Activated T-helper 1 cell treated with anti-CD3 and anti-CD28 coated beads, Interleukin-2, amount 50 U/mL, for 16 hours (primary cell): ENCODE measurements around the gene METRN.

ENCODE experiments used
- DNase-seq, 2 donors: peaks; one replicate each; pipeline ENCODE4 v3.0.0-alpha.2; 2020; ENCODE audit warnings: low read depth in 1 of 2, low spot score in 1 of 2

Gene METRN

DNA sequence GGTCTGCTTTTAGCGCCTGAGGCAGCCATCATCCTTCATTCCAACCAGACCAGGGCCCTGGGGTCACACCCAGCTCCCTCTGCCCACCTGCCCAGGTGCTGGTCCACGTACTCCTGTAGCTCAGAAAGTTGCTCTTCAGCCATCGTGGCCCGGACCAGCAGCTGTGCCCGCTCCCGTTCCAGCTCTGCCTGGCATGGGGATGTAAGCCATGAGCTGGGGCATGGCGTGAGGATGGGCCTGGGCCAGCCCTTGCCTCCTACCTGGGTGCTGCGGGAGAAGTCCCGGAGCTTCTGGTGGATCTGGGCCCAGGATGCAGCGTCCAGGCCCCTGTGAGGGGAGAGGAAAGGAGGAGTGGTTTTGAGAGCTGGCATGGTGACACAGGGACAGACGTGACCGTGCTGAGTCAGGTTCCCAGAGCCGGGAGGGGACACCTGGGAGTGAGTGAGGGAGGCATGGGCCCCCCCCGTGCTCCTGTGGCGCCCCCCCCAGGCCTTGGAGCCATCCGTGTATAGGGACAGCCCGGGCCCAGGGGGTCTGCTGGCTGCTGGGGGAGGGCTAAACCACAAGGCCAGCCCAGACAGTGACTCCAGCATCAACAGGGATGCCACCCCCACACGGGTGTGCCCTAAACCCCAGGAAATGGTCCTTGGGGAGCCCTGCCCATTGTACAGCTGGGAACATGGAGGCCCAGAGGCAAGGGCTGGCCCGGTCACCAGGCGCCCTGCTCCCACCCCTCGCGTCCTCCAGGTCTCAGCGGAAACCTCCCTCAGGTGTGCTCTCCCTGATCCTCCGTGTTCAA is 8.1 kb downstream of the METRN start:
- DNase-seq = no peak

- no peak for DNase-seq
Observed at GRCh38 chr16:723695-724094, 8.8 kb downstream of the METRN start.

DNA sequence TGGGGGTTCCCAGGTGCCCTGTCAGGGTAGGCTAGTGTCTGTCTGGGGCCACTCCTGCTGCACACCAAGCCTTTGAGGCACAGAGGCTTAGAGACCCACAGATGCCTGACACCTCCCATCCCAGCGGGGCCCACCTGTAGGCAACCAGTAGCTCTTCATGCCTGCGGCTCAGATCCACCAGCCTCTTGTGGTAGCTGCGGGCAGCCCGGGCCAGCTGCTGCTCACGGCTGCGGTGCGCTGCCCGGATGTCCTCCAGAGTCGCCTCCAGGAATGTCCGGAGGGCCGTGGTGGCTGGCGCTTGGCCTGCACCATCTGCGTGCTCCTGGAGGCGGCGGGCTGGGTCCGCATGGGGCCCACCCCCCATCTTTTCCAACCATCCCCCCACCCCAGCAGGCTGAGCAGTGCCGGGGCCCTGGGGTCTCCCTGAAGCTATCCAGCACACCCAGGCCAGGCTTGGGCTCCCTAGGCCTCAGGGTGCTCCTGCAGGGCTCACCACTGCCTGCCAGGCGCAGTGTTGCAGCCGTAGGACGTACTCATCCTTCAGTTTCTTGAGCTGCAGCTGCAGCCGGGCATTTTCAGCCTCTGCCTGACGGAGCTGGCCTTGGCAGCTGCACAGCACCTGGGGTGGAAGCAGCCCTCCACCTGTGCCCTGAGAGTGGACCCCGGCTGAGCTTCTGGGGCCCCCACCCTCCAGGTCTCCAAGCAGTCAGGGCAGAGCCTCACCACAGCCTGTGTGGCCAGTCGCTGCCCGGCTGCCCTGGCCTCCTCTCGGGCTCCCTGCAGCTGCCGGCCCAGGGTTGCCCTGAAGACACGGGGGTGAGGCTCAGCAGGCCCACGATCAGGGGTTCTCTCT is 9.5 kb downstream of the METRN start:
- no peak for DNase-seq

DNA sequence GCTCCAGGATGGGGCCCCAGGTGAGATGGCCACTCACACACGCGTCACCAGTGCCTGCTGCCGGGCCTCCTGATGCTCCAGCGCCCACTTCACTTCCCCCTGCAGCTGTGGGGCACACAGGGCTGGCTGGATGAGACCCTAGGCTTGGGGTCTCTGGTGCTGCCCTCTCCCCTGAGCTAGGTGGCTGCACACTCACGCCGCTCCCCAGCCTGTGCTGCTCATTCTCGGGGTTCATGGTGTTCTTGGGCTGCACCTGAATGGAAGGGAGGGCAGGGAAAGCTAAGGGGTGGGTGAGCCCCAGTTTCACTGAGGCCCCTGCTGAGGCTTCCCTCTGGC is 10.1 kb downstream of the METRN start:
- DNase-seq = no peak

GRCh38 chr16:725463-726187 is 10.7 kb downstream of the METRN start:
- DNase-seq = no peak

DNA sequence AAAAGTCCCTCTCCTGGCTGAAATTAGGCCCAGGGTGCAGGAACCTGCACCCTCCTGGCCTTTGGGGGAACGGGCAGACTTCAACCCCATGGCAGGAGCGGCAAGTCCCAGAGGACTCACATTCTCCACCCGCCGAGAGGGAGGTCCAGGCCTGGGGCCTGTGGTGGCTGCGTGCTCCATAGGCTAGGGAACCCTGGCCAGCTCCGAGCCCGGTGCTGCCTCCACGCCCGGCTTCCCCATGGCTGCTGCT is 11.2 kb downstream of the METRN start:
- DNase-seq = no peak

DNA sequence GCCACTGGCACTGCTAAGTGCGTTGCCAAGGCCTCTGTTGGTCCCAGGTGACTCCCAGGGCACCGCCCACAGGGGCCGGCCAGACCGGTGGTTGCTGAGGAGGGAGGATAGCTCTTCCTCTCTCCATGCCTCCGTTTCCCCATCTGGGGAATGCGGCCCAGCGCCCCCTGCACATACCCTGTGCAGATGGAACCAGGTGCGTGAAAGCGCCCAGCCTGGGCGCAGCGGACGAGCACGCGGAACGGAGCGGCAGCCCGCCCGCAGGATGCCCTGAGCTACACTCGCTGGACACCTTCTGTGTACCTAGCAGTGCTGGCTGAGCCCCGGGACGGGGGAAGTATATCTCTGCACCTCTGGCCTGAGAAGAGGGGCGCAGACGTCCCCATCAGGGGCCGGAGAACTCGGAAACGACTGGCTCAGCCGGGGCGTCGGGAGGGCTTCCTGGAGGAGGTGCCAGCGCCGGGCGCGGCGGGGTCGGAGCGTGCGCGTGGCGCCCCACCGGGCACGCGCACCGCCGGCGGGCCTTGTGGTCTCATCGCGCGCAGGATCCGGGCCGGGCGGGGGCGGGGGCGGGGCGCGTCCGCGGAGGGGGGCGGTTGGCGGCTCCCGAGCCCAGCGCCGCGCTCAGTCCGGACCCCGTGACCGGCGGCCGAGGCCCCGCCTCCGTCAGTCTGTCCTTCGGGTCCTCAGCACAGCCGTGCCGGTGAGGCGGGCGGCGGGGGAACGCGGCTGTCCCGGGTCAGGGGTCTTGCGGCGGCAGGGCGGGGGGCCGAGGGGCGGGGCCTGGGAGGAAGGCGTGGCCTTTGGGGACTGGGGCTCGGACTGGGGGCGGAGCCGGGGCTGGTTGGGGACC is 11.7 kb downstream of the METRN start, which contains the start of the genes CCDC78 and HAGHL:
Gene CCDC78 (minus strand): TSS at position 6 of the 853 bp plus-strand sequence. CDS start 76 bp downstream, outside the sequence.
Gene HAGHL (plus strand): TSS at position 669 of the 853 bp plus-strand sequence. CDS start 404 bp downstream, outside the sequence.
- peak; percentile 29 to 33 for DNase-seq

DNA sequence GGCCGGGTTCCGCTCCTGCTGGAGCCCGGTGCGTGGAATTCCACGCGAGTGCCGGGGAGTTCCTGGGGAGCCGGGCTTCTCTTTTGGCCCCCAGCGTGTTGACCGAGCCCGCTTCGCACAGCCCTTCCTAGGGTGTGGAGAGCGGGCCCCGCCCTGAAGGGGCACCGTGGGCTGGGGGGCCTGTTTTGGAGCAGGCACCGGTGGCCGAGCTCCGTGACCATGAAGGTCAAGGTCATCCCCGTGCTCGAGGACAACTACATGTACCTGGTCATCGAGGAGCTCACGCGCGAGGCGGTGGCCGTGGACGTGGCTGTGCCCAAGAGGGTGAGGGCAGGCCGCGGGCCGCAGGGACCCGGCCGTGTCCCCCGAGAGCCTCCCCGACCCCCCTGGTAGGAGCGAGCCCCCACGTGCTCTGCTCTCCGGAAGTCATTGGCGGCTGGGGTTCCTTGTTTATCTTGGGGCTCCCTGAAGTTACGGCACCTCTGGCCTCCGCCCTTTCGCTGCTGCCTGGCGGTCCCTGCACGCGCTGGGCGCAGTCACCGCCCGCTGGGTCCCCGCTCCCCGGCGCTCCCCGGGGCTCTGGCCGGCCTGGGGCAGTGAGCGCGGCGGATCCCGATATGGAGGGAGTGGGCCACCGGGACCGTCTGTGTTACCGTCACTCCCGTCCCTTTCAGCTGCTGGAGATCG is 12.5 kb downstream of the METRN start:
- no peak for DNase-seq

DNA sequence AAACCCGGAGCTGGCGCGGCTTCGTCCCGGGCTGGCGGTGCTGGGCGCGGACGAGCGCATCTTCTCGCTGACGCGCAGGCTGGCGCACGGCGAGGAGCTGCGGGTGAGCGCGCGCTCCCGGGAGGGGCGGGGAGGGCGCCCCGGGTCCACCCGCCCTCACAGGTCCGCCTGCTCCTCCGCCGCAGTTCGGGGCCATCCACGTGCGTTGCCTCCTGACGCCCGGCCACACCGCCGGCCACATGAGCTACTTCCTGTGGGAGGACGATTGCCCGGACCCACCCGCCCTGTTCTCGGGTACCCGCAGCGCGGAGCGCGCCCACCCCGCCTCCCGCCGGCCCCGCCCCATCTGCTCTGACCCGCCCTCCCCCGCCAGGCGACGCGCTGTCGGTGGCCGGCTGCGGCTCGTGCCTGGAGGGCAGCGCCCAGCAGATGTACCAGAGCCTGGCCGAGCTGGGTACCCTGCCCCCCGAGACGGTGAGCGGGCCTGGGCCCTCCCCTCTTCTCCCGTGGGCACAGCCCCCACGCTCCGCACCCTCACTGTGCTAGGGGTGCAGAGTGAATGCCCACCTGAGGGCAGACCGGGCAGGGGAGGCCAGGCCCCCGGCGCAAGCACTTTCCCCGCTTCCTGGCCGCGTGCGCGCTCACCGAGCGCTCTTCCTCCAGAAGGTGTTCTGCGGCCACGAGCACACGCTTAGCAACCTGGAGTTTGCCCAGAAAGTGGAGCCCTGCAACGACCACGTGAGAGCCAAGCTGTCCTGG is 13.4 kb downstream of the METRN start:
- peak in 1 of 2 donors; percentile 44 for DNase-seq

GRCh38 chr16:728890-729744 is 14.2 kb downstream of the METRN start:
- no peak for DNase-seq

- DNase-seq = no peak
Observed at GRCh38 chr16:729768-730665, 15.1 kb downstream of the METRN start.

DNA sequence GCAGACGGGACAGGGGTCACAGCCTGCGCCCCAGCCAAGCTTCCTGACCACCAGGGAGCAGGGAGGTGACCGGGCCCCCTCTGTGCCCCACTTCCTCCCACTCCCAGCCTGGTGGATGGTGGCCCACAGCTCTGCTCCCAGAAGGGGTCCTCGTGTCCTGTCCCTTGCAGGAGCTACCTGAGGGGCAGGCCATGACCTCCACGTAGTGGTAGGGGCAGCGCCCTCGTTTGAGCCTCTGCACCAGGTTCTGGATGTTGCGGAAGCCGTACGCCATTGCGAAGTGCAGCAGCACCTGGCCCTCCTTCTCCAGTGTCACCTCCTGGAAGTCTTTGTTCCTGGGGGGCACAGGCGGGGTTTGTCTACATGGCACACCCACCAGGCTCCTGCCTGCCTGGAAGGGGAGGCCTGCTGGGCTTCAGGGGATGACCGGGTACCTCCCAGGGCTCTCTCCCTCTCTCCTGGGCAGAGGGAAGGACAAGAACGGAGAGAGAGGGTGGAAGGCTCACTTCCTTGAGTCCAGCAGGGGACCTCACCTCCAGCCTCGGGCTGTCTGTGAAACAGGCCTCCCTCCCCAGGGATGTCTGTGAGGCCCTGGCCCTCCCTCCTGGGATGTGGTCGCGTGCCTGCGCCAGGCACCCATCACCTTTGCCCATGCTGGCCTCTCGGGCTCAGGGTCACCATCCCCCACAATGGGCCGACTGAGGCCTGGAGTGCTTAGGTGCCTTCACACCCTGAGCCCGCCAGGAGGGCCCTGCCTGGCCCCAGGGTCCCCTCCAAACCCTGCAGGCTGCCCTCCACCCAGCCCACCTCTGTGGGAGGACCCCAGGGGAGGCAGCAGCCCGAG is 16.0 kb downstream of the METRN start:
- DNase-seq = no peak

- no peak for DNase-seq
Observed at GRCh38 chr16:732332-732731, 17.4 kb downstream of the METRN start.

GRCh38 chr16:732936-733335 is 18.0 kb downstream of the METRN start:
- DNase-seq = no peak

- no peak for DNase-seq
Observed at GRCh38 chr16:733382-734207, 18.7 kb downstream of the METRN start.
